GM18868 (cell line): ENCODE results near the gene PSME3IP1.

ENCODE experiments used
- ATAC-seq: cut with Tn5 transposase; IDR thresholded peaks from one replicate; pipeline ENCODE4 v1.9.1; 2021; ENCODE audit warnings: mild to moderate bottlenecking, moderate library complexity; ENCODE audit not compliant: unreplicated experiment

The PSME3IP1 gene

DNA sequence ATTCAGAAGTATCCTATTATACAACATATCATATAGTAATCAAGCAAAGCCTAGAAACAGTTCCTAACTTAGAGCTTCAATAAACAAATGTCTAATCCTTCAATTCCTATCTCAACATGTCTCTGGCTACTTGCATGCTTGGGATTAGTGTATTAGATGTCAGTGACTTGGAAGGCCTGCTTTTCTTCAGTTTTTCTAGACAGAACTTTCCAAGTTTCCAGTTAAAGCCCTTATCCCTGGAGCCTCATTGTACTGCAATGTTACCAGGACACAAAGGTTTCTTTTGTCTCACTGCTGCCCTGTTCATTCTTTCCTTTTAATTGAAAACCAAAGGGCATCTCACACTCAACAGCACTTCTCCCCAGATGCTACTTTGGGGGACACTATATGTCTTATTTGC is 16.5 kb downstream of the PSME3IP1 start:
- ATAC-seq: no peak

- peak; percentile 57 for ATAC-seq
Observed at GRCh38 chr16:57167953-57168352, 17.9 kb downstream of the PSME3IP1 start.

- ATAC-seq: no peak
Observed at GRCh38 chr16:57167538-57167937, 18.3 kb downstream of the PSME3IP1 start.

GRCh38 chr16:57166951-57167350 is 18.9 kb downstream of the PSME3IP1 start:
- no peak for ATAC-seq

DNA sequence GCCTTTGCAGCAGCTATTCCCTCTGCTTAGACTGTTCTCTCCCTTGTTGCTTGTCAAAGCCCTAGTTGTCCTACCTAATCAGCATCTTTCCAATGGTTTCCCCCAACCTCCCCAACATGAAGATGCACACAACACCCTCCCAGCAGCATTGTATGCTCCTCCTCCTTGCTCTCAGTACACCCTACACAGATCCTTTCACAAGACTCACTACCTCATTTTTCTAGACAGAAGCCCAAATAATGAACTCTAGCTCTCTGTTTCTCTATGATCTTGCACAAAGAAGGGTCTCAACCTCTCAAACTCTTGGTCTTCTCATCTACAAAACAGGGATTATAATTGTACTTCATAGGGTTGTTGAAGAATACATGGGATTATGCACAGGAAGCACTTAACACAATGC is 19.4 kb downstream of the PSME3IP1 start:
- ATAC-seq: no peak

GRCh38 chr16:57165938-57166337 is 19.9 kb downstream of the PSME3IP1 start:
- ATAC-seq: no peak

DNA sequence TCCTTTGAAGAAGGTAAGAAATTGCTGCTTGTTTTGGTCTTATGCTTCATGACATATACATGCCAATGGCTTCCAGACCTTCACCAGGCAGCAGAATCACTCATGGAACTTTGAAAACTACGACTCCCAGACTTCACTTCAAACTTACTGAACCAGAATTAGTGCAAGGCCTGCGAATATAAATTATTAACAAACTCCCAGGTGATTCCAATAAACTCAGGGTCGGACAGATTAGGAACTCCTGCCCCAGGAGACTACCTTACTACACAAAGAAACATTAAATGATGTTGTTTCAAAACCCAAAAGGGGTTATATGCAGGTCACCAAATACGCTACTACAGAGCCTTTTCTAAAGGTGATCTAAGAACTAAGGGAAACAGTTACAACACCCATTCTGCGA is 20.4 kb downstream of the PSME3IP1 start:
- ATAC-seq: no peak

DNA sequence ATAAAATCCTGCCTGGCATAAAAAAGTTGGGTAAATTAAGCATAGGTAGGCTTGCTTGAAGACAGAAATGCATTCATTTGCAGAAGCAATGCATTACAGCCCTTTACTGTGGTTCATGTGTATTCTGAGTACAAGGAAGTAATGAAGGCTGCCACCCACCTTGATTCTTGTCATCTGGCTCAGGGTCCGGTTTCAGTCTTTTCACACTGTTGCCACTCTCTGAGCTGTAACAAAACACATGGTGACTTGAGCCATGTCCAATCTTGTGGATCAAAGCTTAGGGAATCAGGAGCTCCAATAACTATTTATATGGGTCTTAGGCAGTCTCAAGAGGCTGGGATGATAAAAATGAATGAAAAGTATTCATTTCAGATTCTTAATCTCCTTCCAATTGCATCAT is 22.0 kb downstream of the PSME3IP1 start:
- no peak for ATAC-seq

GRCh38 chr16:57159447-57159846 is 26.4 kb downstream of the PSME3IP1 start:
- ATAC-seq: no peak

DNA sequence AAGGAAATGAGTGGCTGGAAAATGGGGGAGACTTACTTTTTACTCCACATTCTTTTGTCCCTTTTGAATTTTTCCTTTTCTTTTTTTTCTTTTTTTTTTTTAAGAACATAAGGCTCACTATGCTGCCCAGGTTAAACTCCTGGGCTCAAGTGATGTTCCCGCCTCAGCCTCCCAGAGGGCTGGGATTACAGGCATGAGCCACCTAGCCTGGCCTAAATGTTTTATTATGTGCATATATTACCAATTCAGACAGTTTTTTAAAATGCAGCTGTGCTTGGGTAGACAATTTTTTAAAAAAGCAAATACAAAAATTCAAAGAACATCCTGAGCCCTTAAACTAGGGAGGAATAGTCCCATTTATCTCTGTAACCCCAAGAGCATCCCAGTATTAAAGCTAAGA is 28.3 kb downstream of the PSME3IP1 start:
- no peak for ATAC-seq

GRCh38 chr16:57156351-57156703 is 29.5 kb downstream of the PSME3IP1 start:
- ATAC-seq: no peak

GRCh38 chr16:57155702-57156350 is 30.0 kb downstream of the PSME3IP1 start:
- ATAC-seq: no peak

- no peak for ATAC-seq
Observed at GRCh38 chr16:57153841-57154240, 32.0 kb downstream of the PSME3IP1 start.

DNA sequence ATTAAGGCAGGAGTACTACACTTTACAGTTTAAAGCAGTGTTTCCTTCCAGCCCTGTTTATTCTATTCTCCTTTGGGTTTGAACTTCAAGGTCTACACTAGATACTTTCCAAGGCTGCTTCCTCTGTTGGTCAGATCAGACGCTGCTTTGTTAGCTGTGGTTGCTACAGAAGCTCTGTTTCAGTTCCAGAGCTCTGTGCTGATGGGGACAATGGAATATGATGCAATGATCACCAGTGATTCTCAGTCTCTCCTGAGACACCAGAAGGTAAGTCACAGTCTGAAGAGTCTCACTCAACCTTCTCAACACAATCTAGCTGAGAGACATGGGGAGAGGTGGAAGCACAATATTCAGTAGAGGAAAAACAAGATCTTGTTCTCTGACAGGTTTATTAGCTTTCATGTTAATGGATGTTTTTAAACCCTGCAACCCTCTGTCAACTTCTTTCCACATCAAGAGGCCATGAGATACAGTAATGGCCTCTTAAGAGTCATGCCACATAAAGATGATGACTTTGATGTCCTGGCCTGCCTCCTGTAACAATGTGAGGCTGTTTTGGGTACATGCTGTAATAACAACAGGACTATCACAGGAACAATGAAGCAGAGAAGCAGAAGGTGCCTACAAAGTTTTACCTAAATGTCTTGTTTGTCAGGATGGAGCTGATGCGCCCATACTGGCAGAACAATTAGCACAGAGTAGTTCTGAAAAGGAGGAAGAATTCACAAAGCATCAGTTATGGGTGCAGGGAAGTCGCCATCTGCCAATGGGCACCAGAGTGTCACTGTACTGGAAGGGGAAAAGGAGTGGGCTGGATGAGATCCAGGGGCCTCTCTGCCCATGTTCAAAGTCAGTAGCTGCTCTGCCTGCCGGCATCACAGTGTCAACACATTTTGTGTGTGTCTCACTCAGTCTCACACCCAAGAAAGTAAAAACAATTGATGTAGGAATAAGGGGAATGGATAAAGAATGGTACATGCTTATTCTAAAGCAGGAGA is 33.4 kb downstream of the PSME3IP1 start:
- ATAC-seq: no peak

DNA sequence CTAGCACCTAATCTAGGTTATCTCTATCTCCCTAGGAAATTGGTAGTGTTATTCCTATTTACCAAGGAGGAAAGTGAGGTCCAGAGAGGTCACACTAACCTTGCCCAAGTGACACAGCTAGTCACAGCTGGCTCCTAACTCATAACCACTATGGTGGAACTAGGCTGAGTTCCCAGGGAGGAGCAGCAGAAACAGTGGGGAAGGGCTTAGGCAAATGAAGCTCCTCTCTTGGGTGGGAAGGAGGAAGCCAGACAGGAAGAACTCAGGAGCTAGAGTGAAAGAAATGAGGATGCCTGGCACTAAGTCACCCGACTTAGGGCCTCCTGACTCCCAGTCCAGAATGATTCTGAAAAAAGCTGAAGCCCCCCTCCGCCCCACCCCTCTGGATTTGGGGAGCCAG is 34.5 kb downstream of the PSME3IP1 start:
- no peak for ATAC-seq

- no peak for ATAC-seq
Observed at GRCh38 chr16:57150682-57151330, 35.0 kb downstream of the PSME3IP1 start.

- ATAC-seq: no peak
Observed at GRCh38 chr16:57149391-57149790, 36.4 kb downstream of the PSME3IP1 start.

DNA sequence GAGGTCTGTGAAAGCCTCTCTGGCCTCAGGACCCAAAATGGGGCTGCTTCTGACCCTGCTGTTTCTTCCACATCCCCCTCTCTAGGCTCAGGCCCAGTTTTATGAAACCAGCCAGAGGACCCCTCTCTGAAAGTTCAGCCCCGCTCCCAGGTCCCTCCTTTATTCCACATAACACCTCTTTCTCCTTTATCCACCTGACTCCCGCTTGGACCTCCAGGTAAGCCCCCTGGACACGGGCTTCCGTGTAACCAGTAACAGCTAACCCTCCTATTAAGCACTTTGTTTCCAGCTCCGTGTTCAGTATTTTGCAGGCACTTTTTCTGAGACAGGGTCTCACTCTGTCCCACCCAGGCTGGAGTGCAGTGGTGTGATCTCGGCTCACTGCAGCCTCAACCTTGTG is 37.4 kb downstream of the PSME3IP1 start:
- ATAC-seq: no peak

GRCh38 chr16:57147381-57148221 is 38.2 kb downstream of the PSME3IP1 start:
- no peak for ATAC-seq

GRCh38 chr16:57146735-57147134 is 39.1 kb downstream of the PSME3IP1 start:
- no peak for ATAC-seq
